HAP-1 (cell line): ENCODE results near the gene SLC37A1.

Source experiments
- DNase-seq, 2 experiments: peaks; one replicate each; pipeline ENCODE4 v3.0.0-alpha.2; 2016 to 2020; ENCODE audit warnings: low spot score in 2 of 2
- H3K27me3 ChIP-seq: fragments of 250-450 bp; sonication (Bioruptor Pico); 2 replicates; pipeline ENCODE4 v1.5.1; 2020; ENCODE audit warnings: low read depth, mild to moderate bottlenecking, moderate library complexity
- H3K36me3 ChIP-seq: fragments of 250-450 bp; sonication (Bioruptor Pico); replicated peaks from 2 replicates; pipeline ENCODE4 v1.5.1; 2020; ENCODE audit warnings: mild to moderate bottlenecking
- H3K4me1 ChIP-seq: fragments of 250-450 bp; sonication (Bioruptor Pico); 2 replicates; pipeline ENCODE4 v1.5.1; 2020; ENCODE audit warnings: mild to moderate bottlenecking
- H3K4me3 ChIP-seq: fragments of 250-450 bp; sonication (Bioruptor Pico); 2 replicates; pipeline ENCODE4 v1.5.1; 2020; ENCODE audit warnings: mild to moderate bottlenecking, moderate library complexity
- H3K9me3 ChIP-seq: fragments of 250-450 bp; sonication (Bioruptor Pico); 2 replicates; pipeline ENCODE4 v1.5.1; 2020; ENCODE audit warnings: mild to moderate bottlenecking, moderate library complexity
- in situ Hi-C: fragments of 300-500 bp; cut with MboI; formaldehyde crosslinking; loops from 3 replicates; pipeline ENCODE4 v1.14.3; 2020; ENCODE audit warnings: low sequenced_read_pairs, inconsistent platforms, mixed read lengths

Gene SLC37A1

DNA sequence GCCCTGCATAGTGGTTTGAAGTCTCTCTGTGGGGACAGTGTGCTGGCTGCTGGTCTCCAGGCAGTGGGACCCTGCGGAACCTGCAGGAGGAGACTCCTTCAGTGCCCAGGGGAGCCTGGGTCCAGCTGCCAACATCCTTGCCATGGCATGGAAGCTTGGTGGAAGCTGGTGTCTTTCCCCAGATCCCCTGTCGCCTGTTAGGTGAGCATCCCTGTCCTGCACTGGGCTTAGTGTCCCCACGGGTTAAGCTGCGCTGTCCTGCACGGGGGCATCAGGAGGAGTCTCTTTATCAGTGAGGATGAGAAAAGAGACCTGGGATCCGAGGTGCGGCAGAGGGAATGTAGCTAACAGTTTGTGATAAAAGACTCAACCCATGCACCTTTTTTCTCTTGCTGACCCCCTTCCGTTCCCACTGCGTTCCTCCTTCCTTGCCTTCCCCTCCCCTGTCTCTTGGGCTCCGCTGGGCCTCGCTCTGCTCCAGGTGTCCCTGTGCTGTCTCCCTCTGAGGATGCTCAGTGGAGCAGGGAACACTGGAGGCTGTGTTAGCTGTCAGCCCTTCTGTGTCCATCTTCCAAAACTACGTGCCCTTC, 59.3 kb downstream of the SLC37A1 start:
- H3K4me1 ChIP-seq = no peaks in the 10 kb centered on the region
- no peaks in the 10 kb centered on the region for H3K36me3 ChIP-seq
- no peaks in the 10 kb centered on the region for H3K27me3 ChIP-seq
- H3K9me3 ChIP-seq = 0 out of 2 replicates have a peak, but pooled peaks cover 6% of the 10 kb centered on the region
- DNase-seq = no peak
- H3K4me3 ChIP-seq = no peak overlapping the region
- in situ Hi-C loops = no loop called here

DNA sequence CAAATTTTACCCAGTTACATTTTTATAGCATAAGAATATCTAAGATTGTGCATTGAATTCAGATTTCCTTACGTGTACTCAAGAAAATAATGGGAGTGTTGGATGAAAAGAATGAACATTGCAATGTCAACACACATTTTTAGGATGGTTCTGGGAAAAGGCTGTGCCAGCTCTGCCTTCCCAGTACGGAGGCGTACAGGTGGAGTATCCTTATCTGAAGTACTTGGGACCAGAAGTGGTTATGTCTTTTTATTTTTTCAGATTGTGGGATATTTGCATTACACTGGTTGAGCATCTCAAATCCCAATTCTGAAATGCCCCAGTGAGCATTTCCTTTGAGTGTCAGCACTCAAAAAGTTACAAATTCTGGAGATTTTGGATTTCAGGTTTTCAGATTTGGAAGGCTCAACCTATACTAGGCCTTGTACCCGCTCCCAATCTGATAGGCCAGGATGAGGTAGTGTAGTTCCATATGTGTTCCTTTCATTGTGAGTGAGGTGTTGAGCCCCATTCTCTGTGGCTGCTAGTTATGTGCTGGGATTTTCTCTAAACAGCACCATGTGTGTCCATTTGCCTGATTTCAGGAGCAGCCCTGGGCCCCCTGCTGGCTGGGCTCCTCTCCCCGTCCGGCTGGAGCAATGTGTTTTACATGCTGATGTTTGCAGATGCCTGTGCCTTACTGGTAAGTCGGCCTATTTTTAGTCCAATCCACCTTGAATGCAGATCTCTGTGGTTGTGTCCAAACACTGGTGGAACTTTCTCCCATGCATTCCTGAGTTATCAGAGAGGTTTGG, 60.8 kb downstream of the SLC37A1 start:
- Histone ChIP-seq H3K36me3 (no peaks in the 10 kb centered on the region), H3K9me3 (0 out of 2 replicates have a peak, but pooled peaks cover 6% of the 10 kb centered on the region), H3K27me3 (no peaks in the 10 kb centered on the region), H3K4me1 (no peaks in the 10 kb centered on the region), H3K4me3 (no peak overlapping the region)
- in situ Hi-C loops = no loop called here
- peak in 1 of 2 experiments; percentile 19 for DNase-seq

DNA sequence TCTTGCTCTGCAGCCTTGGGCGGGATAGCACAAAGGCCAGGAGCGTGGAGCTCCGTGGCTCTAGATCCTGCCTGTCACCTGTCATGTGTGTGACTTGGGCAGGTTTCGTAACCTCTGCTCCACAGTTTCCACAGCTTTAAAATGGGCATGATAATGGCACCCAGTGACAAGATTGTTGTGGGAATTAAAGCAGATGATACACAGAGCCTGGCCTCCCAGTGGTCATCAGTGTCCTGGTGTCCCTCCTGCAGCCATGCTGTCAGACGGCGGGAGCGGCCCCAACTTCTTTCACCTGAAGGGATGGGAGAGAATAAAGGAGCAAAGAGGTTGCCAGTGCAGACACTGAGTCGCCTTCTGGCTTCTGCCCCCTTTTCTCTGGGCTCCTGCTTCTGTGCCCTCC, 61.5 kb downstream of the SLC37A1 start:
- in situ Hi-C loops = no loop called here
- H3K4me3 ChIP-seq = no peak overlapping the region
- no peaks in the 10 kb centered on the region for H3K4me1 ChIP-seq
- DNase-seq = no peak
- H3K36me3 ChIP-seq = no peaks in the 10 kb centered on the region
- 0 out of 2 replicates have a peak, but pooled peaks cover 6% of the 10 kb centered on the region for H3K9me3 ChIP-seq
- no peaks in the 10 kb centered on the region for H3K27me3 ChIP-seq

DNA sequence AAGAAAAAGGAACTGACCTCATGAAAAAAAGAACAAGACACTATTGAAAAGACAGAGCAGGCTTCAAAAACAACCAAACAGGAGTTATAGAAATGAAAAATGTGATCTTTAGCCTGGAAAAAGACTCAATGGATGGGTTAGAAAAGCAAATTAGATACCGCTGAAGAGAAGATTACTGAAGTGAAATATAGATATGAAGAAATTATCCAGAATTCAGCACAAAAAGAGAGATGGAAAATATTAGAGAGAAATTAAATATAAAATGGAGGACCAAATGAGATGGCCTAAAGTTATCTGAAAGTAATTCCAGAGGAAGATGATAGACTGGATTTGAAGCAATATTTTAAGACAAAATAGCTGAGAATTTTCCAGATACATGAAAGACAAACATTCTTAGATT, 63.0 kb downstream of the SLC37A1 start:
- no peak for DNase-seq
- H3K4me3 ChIP-seq = no peak overlapping the region
- H3K36me3 ChIP-seq = no peaks in the 10 kb centered on the region
- H3K27me3 ChIP-seq = no peaks in the 10 kb centered on the region
- 0 out of 2 replicates have a peak, but pooled peaks cover 6% of the 10 kb centered on the region for H3K9me3 ChIP-seq
- H3K4me1 ChIP-seq = no peaks in the 10 kb centered on the region
- in situ Hi-C loops = no loop called here

GRCh38 chr21:42578034-42578433, 64.4 kb downstream of the SLC37A1 start:
- no peak for DNase-seq
- Histone ChIP-seq H3K36me3 (no peaks in the 10 kb centered on the region), H3K4me3 (no peak overlapping the region), H3K27me3 (no peaks in the 10 kb centered on the region), H3K4me1 (no peaks in the 10 kb centered on the region), H3K9me3 (0 out of 2 replicates have a peak, but pooled peaks cover 6% of the 10 kb centered on the region)
- in situ Hi-C loops = no loop called here

DNA sequence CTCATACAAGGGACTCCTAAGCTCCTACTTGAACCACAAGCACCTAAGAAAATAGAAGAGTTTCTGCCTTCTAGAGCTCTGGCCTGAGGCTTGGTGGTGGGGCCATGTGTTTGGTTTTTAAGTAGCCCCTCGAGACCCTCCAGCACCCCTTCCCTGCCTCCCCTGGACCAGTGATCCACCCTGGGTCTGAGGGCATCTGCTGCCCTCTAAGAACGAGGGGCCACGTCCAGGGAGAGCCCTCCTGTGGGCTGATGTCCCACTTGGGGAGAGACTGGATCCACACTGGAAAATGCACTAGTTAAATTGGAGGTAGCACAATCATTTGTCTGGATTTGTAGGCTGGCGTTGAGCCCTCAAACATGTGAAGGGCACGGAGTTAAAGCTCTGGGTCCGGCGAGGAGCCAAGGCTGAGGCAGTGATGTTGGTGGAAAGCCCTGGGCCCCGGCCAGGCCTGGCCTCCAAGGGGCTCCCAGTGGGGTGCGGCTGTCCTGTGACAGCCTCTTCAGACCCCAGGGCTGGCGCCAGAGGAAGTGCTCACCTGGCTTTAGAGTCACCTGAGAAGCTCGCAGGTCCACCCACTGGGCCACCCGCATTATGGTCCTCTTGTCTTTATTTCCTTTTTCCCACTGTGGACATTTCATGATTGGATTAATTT, 65.2 kb downstream of the SLC37A1 start:
- Histone ChIP-seq H3K4me3 (no peak overlapping the region), H3K36me3 (no peaks in the 10 kb centered on the region), H3K9me3 (0 out of 2 replicates have a peak, but pooled peaks cover 6% of the 10 kb centered on the region), H3K4me1 (no peaks in the 10 kb centered on the region), H3K27me3 (no peaks in the 10 kb centered on the region)
- in situ Hi-C loops = no loop called here
- no peak for DNase-seq

DNA sequence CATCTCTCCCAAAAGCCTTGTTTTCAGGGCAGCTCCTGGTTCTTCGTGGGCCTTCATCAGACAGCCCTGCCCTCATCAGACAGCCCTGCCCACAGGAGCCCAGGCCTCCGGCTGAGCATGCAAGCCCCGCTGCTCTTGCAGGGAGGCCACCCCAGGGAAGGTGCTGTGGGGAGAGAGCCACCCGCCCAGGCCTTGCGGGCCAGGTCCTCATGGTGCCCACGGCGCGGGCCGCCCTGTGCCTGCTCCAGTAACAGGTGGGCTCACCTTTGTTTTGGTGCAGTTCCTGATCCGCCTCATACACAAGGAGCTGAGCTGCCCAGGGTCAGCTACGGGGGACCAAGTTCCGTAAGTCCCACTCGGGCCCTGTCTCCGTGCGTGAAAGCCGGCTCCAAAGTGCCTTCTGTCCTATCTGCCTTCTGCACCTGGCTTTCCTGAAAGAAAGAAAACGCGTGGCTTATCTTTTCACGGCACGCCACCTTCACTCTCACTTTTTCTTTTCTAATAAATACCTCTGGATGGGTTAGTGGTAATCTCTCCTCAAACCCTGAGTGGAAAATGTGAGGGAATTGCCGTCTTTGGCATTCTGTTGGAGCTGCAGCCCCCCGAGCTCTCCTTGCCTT, 65.9 kb downstream of the SLC37A1 start:
- no peak overlapping the region for H3K4me3 ChIP-seq
- no peaks in the 10 kb centered on the region for H3K4me1 ChIP-seq
- H3K27me3 ChIP-seq = no peaks in the 10 kb centered on the region
- no peaks in the 10 kb centered on the region for H3K36me3 ChIP-seq
- DNase-seq = no peak
- in situ Hi-C loops = no loop called here
- H3K9me3 ChIP-seq = 0 out of 2 replicates have a peak, but pooled peaks cover 6% of the 10 kb centered on the region

DNA sequence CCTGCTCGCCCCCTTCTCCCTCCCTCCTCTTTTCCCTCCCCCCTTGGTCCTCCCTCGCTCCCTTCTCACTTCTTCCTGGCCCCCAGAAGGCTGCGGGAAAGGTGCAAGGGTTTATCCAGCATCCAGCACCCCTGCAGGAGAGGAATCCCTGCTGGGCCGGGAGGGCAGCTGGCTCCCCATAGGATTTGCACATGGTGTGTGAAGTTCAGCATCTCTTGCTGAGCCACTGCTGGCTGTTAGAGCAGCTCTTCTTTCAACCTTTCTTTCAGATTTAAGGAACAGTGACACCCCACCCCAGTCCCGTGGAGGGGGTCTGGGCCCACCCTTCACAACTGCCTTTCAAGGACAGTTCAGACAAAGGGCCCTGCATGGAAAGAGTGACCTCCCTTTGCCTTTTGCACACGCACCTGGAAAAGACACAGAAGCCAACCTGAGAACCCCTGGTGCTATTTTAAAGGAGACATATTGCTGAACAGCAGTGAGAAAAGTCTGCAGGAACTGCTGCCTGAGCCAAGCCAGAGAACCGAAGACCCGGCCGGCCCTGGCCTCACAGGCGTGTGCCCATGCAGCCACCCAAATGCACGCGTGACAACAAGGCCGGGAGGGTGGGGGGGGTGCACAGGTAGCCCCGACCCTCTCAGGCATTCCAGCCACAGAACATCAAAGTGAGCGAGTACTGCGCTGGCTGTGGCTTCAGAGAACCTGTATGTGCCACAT, 66.6 kb downstream of the SLC37A1 start:
- in situ Hi-C loops = no loop called here
- DNase-seq = no peak
- Histone ChIP-seq H3K9me3 (0 out of 2 replicates have a peak, but pooled peaks cover 6% of the 10 kb centered on the region), H3K36me3 (no peaks in the 10 kb centered on the region), H3K4me3 (no peak overlapping the region), H3K4me1 (no peaks in the 10 kb centered on the region), H3K27me3 (no peaks in the 10 kb centered on the region)

- in situ Hi-C loops = no loop called here
- 0 out of 2 replicates have a peak, but pooled peaks cover 6% of the 10 kb centered on the region for H3K9me3 ChIP-seq
- H3K36me3 ChIP-seq = no peaks in the 10 kb centered on the region
- H3K4me3 ChIP-seq = no peak overlapping the region
- H3K27me3 ChIP-seq = no peaks in the 10 kb centered on the region
- no peaks in the 10 kb centered on the region for H3K4me1 ChIP-seq
- DNase-seq = no peak
Measured at GRCh38 chr21:42580793-42581321, 67.2 kb downstream of the SLC37A1 start.

- in situ Hi-C loops = no loop called here
- H3K4me3 ChIP-seq = no peak overlapping the region
- no peaks in the 10 kb centered on the region for H3K36me3 ChIP-seq
- H3K9me3 ChIP-seq = 0 out of 2 replicates have a peak, but pooled peaks cover 3% of the 10 kb centered on the region
- no peak for DNase-seq
- H3K4me1 ChIP-seq = no peaks in the 10 kb centered on the region
- H3K27me3 ChIP-seq = no peaks in the 10 kb centered on the region
Measured at GRCh38 chr21:42581336-42581992, 67.8 kb downstream of the SLC37A1 start.

DNA sequence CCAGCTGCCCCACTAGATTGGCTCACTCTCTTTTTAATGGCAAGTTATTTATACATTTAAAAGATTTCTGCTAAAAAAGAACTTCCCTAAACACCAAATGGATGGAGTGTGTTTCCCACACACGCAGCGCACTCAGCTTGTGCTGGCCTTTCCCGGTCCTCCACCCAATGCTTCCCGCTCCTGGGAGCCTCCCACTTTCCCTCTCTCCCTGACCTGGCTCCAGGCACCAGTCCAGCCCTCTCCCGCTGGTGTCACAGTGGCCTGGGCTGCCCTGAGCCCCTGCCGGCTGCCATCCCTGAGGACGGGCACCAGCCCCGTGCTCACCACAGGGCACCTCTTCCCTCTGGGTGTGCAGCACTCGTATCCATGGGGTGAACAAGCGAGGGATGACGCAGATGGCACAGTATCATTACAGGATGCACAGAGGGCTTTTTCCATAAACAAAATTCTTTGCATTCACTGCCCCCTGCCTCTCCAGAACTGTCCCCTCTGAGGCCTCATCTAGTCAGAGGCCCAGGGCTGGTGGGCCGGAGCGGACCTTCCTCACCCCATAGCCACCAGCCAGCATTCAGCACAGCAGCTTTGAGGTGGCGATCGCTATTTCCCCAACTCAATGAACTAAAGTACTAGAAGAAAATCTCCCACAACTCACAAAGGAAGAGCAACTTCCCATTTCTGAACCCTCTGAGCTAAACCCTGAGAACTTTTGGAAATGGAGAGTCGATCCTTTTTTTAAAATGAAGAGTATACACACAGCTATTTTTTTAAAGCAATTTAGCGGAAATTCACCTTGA, 68.5 kb downstream of the SLC37A1 start:
- H3K9me3 ChIP-seq = no peaks in the 10 kb centered on the region
- in situ Hi-C loops = no loop called here
- H3K4me3 ChIP-seq = no peak overlapping the region
- no peak for DNase-seq
- H3K27me3 ChIP-seq = no peaks in the 10 kb centered on the region
- H3K4me1 ChIP-seq = no peaks in the 10 kb centered on the region
- no peaks in the 10 kb centered on the region for H3K36me3 ChIP-seq

DNA sequence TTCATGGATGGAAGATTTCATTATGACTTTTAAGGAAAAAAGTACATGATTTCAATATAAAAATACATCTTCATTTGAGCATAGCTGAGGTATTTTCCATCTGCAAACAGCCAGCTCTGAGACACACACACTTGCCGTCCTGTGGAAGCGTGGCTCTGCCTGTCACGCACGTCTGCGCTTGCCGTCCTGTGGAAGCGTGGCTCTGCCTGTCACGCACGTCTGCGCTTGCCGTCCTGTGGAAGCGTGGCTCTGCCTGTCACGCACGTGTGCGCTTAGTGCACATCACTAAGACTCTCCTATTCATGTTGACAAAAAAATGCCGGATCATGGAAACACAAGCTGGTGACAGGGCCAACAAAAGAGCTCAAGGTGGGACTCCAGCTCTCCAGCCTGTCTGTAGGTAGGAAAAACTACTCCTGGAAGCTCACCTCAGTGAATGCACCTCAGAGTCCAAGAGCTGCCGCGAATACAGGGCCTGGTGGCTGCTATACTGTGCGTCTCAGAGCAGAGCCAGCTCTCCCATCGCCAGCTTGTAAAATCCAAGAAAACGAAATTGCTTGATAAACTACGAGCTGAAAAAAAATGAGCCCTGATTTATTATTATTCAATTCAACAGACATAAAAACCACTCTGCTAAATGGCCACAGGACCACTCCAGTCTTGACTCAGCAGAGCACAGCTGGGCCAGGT, 69.3 kb downstream of the SLC37A1 start:
- H3K9me3 ChIP-seq = no peaks in the 10 kb centered on the region
- no peaks in the 10 kb centered on the region for H3K36me3 ChIP-seq
- H3K4me1 ChIP-seq = no peaks in the 10 kb centered on the region
- no peaks in the 10 kb centered on the region for H3K27me3 ChIP-seq
- H3K4me3 ChIP-seq = no peak overlapping the region
- in situ Hi-C loops = no loop called here
- no peak for DNase-seq
